ENCODE results near the gene ERCC3.

DNA sequence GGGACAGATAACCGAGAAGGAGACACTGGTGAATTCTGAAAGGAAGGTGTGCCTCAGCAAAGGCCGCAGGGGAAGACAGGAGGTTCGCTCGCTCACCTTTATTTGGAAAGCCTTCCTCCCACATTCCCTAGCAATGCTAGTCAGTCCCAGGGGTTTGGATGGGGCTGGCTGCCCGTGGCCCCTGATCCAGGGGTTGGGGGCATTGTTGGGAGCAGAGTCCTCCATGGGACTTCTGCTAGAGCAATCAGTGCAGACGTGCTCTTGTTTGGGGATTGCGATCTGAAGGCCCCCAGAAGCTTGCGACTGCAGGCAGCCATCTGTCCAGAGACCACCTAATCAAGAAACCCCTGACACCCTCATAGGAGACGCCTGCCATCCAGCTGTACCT lies 67.8 kb downstream of the ERCC3 start:
- TF ChIP-seq, protein P1, sequence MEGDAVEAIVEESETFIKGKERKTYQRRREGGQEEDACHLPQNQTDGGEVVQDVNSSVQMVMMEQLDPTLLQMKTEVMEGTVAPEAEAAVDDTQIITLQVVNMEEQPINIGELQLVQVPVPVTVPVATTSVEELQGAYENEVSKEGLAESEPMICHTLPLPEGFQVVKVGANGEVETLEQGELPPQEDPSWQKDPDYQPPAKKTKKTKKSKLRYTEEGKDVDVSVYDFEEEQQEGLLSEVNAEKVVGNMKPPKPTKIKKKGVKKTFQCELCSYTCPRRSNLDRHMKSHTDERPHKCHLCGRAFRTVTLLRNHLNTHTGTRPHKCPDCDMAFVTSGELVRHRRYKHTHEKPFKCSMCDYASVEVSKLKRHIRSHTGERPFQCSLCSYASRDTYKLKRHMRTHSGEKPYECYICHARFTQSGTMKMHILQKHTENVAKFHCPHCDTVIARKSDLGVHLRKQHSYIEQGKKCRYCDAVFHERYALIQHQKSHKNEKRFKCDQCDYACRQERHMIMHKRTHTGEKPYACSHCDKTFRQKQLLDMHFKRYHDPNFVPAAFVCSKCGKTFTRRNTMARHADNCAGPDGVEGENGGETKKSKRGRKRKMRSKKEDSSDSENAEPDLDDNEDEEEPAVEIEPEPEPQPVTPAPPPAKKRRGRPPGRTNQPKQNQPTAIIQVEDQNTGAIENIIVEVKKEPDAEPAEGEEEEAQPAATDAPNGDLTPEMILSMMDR (IDR thresholded peaks at IDR 0.05): no peak
- TF ChIP-seq POLR2A (IDR thresholded peaks at IDR 0.05) (no peak), POLR2AphosphoS5 (IDR thresholded peaks at IDR 0.05) (no peak)

Data from stomach (tissue), 4 donors.